NCI-H146 treated with DMSO at 0.1 percent for 48 hours (cell line): ENCODE results near the gene MFSD8.
"Not testable (repeated sequence)": the region's sequence is repeated elsewhere in the genome, so short reads cannot be mapped to it uniquely, and the experiment has no call there.

Experiments
- DNase-seq: peaks from one replicate; lab custom pipeline; 2025; ENCODE audit not compliant: unreplicated experiment; lab: John Stamatoyannopoulos, UW

MFSD8 gene, protein sequence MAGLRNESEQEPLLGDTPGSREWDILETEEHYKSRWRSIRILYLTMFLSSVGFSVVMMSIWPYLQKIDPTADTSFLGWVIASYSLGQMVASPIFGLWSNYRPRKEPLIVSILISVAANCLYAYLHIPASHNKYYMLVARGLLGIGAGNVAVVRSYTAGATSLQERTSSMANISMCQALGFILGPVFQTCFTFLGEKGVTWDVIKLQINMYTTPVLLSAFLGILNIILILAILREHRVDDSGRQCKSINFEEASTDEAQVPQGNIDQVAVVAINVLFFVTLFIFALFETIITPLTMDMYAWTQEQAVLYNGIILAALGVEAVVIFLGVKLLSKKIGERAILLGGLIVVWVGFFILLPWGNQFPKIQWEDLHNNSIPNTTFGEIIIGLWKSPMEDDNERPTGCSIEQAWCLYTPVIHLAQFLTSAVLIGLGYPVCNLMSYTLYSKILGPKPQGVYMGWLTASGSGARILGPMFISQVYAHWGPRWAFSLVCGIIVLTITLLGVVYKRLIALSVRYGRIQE

DNA sequence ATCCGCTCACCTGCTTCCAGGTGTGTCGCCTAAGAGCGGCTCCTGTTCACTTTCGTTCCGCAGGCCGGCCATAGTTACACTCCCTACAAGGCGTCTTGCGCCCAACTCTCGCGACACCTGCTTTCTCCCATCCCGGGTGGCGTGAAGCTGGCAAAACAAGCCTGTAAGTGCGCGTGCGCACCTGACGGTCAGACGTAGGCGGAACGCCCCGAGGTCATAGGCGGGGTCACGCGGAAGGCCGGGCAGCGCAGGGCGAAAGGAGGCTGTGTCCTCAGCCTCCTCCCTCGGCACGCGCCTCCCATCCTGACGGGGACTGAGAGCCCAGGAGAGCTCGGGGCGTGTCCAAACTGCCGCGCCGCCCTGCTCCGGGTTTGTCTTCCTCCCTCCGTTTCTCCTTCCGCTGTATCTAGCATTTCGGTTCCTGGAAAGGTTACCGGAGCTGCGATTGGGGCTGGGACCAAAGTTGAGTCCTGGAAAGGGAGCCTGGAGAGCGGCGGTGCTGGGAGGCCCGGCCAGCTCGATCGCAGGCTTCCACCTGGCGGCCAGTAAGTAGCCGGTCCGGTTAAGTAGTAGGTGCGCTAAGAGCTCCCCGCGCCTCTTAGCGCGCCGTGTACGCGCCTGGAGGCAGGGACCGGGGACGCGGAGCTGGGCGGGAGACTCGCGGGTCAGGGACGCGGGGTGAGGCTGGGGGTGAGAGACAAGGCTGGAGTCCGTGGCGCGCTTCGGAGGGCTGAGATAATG, at the start of gene MFSD8, which contains the start of gene ABHD18:
MFSD8 (minus strand) TSS at position 112 of the 741 bp plus-strand sequence; CDS start at position 72, 40 bp downstream.
ABHD18 (plus strand) TSS at position 345 of the 741 bp plus-strand sequence. CDS start 17,550 bp downstream, outside the sequence.
- DNase-seq: peak; percentile 88

DNA sequence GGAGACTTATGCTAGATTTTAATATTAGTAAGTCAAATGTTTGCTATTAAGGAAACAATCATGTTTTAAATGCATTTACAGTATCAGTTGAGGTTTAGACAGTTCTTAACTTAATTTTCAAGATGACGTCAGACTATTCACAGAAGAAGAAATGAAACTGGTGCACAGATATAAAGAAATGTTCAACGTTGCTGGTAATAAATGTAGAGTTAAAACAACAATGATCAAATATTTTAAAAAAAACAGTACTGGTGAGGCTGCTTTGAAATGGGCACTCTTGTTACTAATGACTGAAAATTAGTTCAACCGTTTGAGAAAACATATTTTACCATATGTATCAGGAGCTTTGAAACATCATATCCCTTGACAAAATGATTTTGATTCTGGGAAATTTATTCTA, 44.5 kb upstream of the MFSD8 start:
- no peak for DNase-seq

DNA sequence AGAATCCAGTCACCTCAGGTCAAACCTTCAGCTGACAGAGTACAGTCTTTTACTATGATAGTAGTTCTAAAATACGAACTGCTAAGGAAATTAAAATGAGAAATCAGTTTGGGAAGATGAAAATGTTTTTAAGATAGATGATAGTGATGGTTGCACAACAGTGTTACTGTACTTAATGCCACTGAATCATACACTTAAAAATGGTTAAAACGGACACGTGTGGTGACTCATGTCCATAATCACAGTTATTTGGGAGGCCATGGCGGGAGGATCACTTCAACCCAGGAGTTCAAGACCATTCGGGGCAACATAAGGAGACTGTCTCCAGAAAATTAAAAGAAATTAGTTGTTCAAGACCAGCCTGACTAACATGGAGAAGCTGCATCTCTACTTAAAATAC, 41.6 kb upstream of the MFSD8 start:
- no peak for DNase-seq

GRCh38 chr4:127997534-127998388, 32.8 kb upstream of the MFSD8 start:
- DNase-seq: no peak

- not testable (repeated sequence) for DNase-seq
Observed at GRCh38 chr4:127996521-127996920, 31.5 kb upstream of the MFSD8 start.

DNA sequence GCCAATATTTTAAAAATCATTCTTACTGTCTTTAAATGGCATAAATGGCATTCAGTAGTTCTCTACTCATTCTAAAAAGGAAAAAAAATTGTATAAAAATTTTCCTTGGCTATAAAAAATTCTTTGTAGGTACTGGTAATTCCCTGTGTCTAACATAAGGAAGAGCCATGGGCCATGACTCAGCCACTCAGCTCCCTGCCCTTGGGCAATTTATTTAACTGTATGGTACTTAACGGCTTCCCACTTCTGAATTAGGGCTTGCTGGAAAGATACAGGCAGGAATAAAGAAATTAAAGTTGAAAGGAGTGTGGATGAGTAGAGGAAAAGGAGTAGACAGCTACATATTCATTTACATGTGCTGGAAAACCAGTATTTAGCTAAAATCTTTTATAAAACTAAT, 30.8 kb upstream of the MFSD8 start:
- no peak for DNase-seq

GRCh38 chr4:127993151-127993550, 28.2 kb upstream of the MFSD8 start:
- no peak for DNase-seq

DNA sequence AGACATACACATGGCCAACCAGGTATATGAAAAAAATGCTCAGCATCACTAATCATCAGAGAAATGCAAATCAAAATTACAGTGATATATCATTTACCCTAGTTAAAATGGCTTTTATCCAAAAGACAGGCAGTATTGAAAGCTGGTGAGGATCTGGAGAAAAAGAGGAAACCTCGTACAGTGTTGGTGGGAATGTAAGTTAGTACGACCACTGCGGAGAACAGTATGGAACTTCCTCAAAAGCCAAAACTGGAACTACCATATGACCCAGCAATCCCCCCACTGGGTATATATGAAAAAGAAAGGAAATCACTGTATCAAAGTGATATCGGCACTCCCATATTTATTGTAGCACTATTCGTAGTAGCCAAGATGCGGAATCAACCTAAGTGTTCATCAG, 23.7 kb upstream of the MFSD8 start:
- no peak for DNase-seq

- no peak for DNase-seq
Observed at GRCh38 chr4:127985989-127986388, 21.0 kb upstream of the MFSD8 start.

- DNase-seq: no peak
Observed at GRCh38 chr4:127982445-127982844, 17.5 kb upstream of the MFSD8 start.

GRCh38 chr4:127978930-127979329, 14.0 kb upstream of the MFSD8 start:
- DNase-seq: no peak

DNA sequence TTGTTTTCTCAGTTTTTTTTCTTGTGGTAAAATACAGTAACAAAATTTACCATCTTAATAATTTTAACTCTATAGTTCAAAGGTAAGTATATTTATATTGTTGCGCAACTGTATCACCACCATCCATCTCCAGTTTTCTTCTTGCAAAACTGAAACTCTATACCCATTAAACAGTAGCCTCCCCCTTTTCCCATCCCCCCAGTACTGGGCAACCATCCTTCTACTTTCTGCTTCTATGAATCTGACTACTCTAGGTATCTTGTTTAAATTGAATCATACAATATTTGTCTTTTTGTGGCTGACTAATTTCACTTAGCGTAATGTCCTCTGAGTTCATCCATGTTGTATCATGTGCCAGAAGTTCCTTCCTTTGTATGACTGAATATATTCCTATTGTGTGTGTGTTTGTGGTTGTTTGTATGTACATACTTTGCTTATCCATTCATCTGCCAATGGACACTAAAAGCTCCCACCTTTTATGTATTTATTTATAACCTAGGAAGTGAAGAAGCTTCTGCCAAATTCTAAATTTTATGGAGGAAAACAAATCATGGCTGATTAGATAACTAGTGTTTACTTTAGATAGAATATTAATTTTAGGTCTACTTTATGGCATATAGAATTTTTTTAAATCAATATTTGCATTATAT, 10.3 kb upstream of the MFSD8 start:
- no peak for DNase-seq

DNA sequence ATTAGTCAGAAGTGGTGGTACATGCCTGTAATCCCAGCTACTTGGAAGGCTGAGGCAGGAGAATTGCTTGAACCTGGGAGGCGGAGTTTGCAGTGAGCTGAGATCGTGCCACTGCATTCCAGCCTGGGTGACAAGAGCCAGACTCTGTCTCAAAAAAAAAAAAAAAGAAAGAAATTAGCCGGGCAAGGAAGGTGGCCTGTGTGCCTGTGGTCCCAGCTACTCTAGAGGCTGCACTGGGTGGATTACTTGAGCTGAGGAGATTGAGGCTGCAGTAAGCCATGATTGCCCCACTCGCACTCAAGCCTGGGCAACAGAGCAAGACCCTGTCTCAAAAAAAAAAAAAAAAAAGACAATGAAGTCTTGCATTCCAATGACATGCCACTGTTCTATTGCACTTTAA, 6.0 kb upstream of the MFSD8 start:
- not testable (repeated sequence) for DNase-seq

DNA sequence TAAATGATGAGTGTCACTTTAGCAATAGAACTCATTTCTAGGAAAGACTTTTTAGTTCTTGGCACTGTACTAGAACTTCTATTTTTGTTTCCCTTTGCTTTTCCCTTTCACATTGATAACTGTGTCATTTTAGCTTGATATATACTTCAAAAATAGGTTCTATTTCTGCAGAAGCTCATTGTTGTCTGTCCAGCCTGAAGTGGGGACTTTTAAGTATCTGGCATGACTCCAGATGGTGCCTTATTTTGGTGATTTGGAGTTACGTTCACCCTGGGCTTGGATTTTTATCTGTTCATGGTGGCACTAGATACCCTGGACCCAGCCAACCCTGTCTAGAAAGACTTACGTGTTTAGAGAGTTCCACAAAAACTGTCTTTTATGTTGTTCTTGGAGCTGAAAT, 3.6 kb upstream of the MFSD8 start:
- no peak for DNase-seq

GRCh38 chr4:127967141-127967775, 2.3 kb upstream of the MFSD8 start:
- no peak for DNase-seq

DNA sequence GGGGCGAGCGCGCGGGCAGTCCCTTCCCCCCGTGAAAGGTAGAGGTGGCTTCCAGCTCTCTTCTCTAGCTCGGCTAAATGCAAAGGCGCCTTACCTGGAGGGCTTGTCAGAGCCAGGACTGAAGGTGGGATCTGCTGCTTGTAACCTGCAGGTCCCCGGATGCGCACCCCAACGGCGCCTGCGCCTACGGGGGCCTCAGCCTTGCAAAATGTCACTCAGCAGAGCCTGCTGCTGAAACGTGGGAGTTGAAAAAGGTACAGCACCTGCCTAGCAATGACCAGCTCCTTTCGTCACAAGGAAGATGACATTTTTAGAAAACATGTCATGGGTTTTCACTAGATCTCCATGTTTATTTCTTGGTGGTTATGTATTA, 816 bp upstream of the MFSD8 start:
- peak; percentile 37 for DNase-seq

- not testable (repeated sequence) for DNase-seq
Observed at GRCh38 chr4:127964426-127965061, 429 bp downstream of the MFSD8 start.

DNA sequence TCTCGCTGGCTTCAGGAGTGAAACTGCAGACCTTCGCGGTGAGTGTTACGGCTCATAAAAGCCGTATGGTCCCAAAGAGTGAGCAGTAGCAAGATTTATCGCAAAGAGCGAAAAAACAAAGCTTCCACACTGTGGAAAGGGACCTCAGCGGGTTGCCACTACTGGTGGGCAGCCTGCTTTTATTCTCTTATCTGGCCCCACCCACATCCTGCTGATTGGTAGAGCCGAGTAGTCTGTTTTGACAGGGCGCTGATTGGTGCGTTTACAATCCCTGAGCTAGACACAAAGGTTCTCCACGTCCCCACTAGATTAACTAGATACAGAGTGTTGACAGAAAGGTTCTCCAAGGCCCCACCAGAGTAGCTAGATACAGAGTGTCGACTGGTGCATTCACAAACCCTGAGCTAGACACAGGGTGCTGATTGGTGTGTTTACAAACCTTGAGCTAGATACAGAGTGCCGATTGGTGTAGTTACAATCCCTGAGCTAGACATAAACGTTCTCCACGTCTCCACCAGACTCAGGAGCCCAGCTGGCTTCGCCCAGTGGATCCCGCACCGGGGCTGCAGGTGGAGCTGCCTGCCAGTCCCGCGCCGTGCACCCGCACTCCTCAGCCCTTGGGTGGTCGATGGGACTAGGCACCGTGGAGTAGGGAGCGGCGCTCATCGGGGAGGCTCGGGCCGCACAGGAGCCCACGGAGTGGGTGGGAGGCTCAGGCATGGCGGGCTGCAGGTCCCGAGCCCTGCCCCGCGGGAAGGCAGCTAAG, 1.2 kb downstream of the MFSD8 start:
- DNase-seq: not testable (repeated sequence)

- DNase-seq: no peak
Observed at GRCh38 chr4:127959794-127960193, 5.2 kb downstream of the MFSD8 start.
